ENCODE measurements around the gene AEBP1. TPM values are rescaled to one million over a fixed set of nuclear protein-coding genes. Genes with fewer than 3 reads are reported as not detected.

AEBP1 gene
- total RNA-seq, 4 donors from 2014 or later, result 71.0 to 234 (median 156) TPM

DNA sequence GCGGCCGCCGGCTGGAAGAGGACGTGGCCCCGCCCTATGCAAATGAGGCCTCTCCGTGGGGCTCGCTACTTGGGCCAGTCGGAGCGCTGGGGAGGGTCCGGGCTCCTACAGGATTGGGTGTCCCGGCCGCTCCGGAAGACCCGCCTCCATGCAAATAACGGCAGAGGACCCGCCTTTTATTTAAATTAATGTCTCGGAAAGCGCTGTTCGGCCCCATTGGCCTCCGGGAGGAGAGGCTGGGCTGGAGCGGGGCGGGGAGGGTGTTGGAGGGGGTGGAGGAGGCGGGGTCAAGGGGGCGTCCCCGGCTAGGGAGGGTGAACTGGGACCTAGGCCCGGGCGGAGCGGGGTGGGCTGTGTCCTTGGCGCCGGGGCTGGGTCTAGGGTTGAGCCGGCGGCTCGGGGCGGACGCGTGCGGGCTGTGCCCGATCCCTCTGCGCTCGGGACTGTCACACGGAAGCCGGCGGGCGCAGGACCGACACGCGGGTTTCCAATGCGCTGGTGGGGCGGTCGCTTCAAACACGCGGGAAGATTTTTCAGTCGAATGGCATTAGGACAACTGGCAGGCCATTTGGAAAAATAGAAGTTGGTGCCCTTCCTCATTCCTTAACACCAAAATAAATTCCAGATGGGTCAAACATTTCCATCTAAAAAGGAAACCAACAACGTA is 21.5 kb upstream of the AEBP1 start:
- under 1% methylated on average over 31 of the region's 54 CpGs for WGBS
- Histone ChIP-seq H3K4me3 (peak overlapping the region; percentile 78 to 94 (median 85)), H3K9me3 (no peaks in the 10 kb centered on the region), H3K27ac (replicated peaks in 1 of 4) (peak overlapping the region; percentile 89 to 94 (median 92)), H3K4me1 (peaks cover 41 to 71% (median 61%) of the 10 kb centered on the region in 4 donors), H3K36me3 (peaks cover 22 to 32% (median 32%) of the 10 kb centered on the region in 4 donors), H3K27me3 (no peaks in the 10 kb centered on the region)
- intact Hi-C loops (cut with DNase I), result loop anchor here (2.0 to 5.0 kb wide), 2 partner anchors 40 kb away; partner anchors contain the start of genes DBNL and POLD2
- TF ChIP-seq EP300 (IDR thresholded peaks at IDR 0.05) (no peak), POLR2AphosphoS5 (IDR thresholded peaks at IDR 0.05) (peak; percentile 77 to 79), POLR2A (IDR thresholded peaks at IDR 0.05; ENCODE audit: low read depth) (peak; percentile 69)
- TF ChIP-seq, protein P1, sequence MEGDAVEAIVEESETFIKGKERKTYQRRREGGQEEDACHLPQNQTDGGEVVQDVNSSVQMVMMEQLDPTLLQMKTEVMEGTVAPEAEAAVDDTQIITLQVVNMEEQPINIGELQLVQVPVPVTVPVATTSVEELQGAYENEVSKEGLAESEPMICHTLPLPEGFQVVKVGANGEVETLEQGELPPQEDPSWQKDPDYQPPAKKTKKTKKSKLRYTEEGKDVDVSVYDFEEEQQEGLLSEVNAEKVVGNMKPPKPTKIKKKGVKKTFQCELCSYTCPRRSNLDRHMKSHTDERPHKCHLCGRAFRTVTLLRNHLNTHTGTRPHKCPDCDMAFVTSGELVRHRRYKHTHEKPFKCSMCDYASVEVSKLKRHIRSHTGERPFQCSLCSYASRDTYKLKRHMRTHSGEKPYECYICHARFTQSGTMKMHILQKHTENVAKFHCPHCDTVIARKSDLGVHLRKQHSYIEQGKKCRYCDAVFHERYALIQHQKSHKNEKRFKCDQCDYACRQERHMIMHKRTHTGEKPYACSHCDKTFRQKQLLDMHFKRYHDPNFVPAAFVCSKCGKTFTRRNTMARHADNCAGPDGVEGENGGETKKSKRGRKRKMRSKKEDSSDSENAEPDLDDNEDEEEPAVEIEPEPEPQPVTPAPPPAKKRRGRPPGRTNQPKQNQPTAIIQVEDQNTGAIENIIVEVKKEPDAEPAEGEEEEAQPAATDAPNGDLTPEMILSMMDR (IDR thresholded peaks at IDR 0.05), result peak in 1 of 3 experiments; percentile 2
- DNase-seq (ENCODE audit: extremely low spot score), result peak; percentile 99

DNA sequence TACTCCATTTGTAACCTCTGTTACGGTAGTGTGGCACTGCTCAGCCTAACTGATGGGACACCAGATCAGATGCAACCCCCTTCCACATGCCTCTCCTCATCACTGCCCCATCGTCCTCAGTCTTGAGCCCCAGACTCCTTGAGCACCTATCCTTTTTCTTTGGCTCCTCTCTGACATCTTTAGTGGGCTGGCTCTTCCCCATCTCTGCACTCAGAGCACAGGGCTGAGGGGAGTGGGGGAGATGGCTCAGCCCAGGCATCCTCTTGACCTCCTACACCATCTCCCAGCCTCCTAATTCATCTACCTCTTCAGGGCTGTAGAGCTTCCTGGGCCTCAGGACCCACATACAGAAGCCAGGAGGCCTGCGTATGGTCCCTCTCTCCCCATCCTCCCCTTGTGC is 20.3 kb upstream of the AEBP1 start:
- DNase-seq (ENCODE audit: extremely low spot score), result no peak
- H3K4me1 ChIP-seq, result peaks cover 44 to 72% (median 66%) of the 10 kb centered on the region in 4 donors
- no peak overlapping the region for H3K4me3 ChIP-seq
- no peaks in the 10 kb centered on the region for H3K27me3 ChIP-seq
- H3K27ac ChIP-seq (replicated peaks in 1 of 4), result peak overlapping the region; percentile 89 to 94 (median 92)
- WGBS, result 97% methylated on average over 3 of the region's 3 CpGs
- TF ChIP-seq POLR2A (IDR thresholded peaks at IDR 0.05; ENCODE audit: low read depth) (no peak), EP300 (IDR thresholded peaks at IDR 0.05) (no peak), POLR2AphosphoS5 (IDR thresholded peaks at IDR 0.05) (no peak)
- TF ChIP-seq, protein P1 (IDR thresholded peaks at IDR 0.05), result no peak
- intact Hi-C loops (cut with DNase I), result loop anchor here (2.0 to 5.0 kb wide), 2 partner anchors 39 to 41 kb away; partner anchors contain the start of genes DBNL and POLD2
- H3K9me3 ChIP-seq, result no peaks in the 10 kb centered on the region
- peaks cover 11 to 21% (median 21%) of the 10 kb centered on the region in 4 donors for H3K36me3 ChIP-seq

- peak overlapping the region; percentile 89 to 94 (median 92) for H3K27ac ChIP-seq (replicated peaks in 1 of 4)
- no peak overlapping the region for H3K4me3 ChIP-seq
- TF ChIP-seq POLR2AphosphoS5 (IDR thresholded peaks at IDR 0.05) (no peak), POLR2A (IDR thresholded peaks at IDR 0.05; ENCODE audit: low read depth) (no peak), EP300 (IDR thresholded peaks at IDR 0.05) (no peak)
- TF ChIP-seq, protein P1 (IDR thresholded peaks at IDR 0.05), result no peak
- intact Hi-C loops (cut with DNase I), result loop anchor here (5.0 kb wide), 1 partner anchor 42 kb away; the partner anchor contains the start of gene DBNL
- H3K4me1 ChIP-seq, result peaks cover 40 to 72% (median 66%) of the 10 kb centered on the region in 4 donors
- peaks cover 4 to 12% (median 11%) of the 10 kb centered on the region in 4 donors for H3K36me3 ChIP-seq
- 71% methylated on average over 4 of the region's 4 CpGs for WGBS
- no peaks in the 10 kb centered on the region for H3K9me3 ChIP-seq
- no peak for DNase-seq (ENCODE audit: extremely low spot score)
- no peaks in the 10 kb centered on the region for H3K27me3 ChIP-seq
These were observed 19.4 kb upstream of the AEBP1 start for GRCh38 chr7:44084701-44085100.

GRCh38 chr7:44085546-44085945 is 18.6 kb upstream of the AEBP1 start:
- H3K36me3 ChIP-seq, result peaks cover 0 to 3% (median 3%) of the 10 kb centered on the region in 4 donors
- intact Hi-C loops (cut with DNase I), result no loop called here
- no peak overlapping the region for H3K4me3 ChIP-seq
- no peak for DNase-seq (ENCODE audit: extremely low spot score)
- TF ChIP-seq POLR2AphosphoS5 (IDR thresholded peaks at IDR 0.05) (no peak), POLR2A (IDR thresholded peaks at IDR 0.05; ENCODE audit: low read depth) (no peak), EP300 (IDR thresholded peaks at IDR 0.05) (no peak)
- TF ChIP-seq, protein P1 (IDR thresholded peaks at IDR 0.05), result no peak
- no peaks in the 10 kb centered on the region for H3K27me3 ChIP-seq
- no peaks in the 10 kb centered on the region for H3K9me3 ChIP-seq
- H3K27ac ChIP-seq (replicated peaks in 1 of 4), result peak overlapping the region; percentile 89 to 94 (median 92)
- H3K4me1 ChIP-seq, result peaks cover 34 to 72% (median 66%) of the 10 kb centered on the region in 4 donors
- 80% methylated on average over 3 of the region's 3 CpGs for WGBS

Measured in esophagus muscularis mucosa (tissue), 4 donors.